HepG2 (cell line): ENCODE measurements around the gene PLEKHG4B. TPM values are rescaled to one million over a fixed set of nuclear protein-coding genes. Genes with fewer than 3 reads are reported as not detected.

ENCODE experiments used
- ATAC-seq: fragments of 200-7000 bp; cut with Tn5 transposase; 3 replicates; pipeline ENCODE4 v1.9.1; 2020; ENCODE audit warnings: mild to moderate bottlenecking, moderate library complexity
- BruUV-seq: library from RNA; stranded (reverse); fragments of 400-500 nt; replicated peaks from 2 replicates; lab custom pipeline; 2021; lab: Mats Ljungman, UMichigan
- CTCF ChIA-PET: fragments of 300-600 bp; formaldehyde crosslinking; extraction: SDS; loops from one replicate; lab custom pipeline; 2021; ENCODE audit warnings: low total read pairs, inconsistent platforms, low intra/inter-chr PET ratio; lab: Yijun Ruan, JAX
- POLR2A ChIA-PET: fragments of 350-600 bp; sonication (Branson Sonifier 250); formaldehyde crosslinking; loops from one replicate; lab custom pipeline; 2020; ENCODE audit warnings: antibody characterized with exemption, inconsistent platforms; lab: Yijun Ruan, JAX
- DNase-seq: peaks from one replicate; pipeline ENCODE4 v3.0.0-alpha.2; 2015; ENCODE audit warnings: low spot score
- FAIRE-seq: peaks from 3 replicates; lab custom pipeline; 2011; peaks lifted over from hg19 to GRCh38; lab: Jason Lieb, UNC
- H2AFZ ChIP-seq: one replicate; pipeline ENCODE4 v1.6.1; 2011; ENCODE audit warnings: low read length, inconsistent platforms
- H3K27ac ChIP-seq: fragments of 300-600 bp; 3 replicates; pipeline ENCODE4 v1.8.0; 2011; ENCODE audit warnings: mixed run types, mild to moderate bottlenecking, mixed read lengths, low read length, inconsistent platforms; ENCODE audit not compliant: insufficient read depth; ENCODE audit errors: extremely low read length
- H3K27me3 ChIP-seq, 2 experiments: fragments of 200-600 bp in 1 of 2; 2 replicates in 1 of 2; 3 replicates in 1 of 2; pipeline versions ENCODE4 v1.6.0 to v1.8.0; 2011; ENCODE audit warnings: low read length in 2 of 2, mild to moderate bottlenecking in 2 of 2, moderate library complexity in 2 of 2, inconsistent platforms in 1 of 2; ENCODE audit not compliant: insufficient read depth in 2 of 2, control insufficient read depth in 1 of 2
- H3K36me3 ChIP-seq, 2 experiments: fragments of 200-600 bp in 1 of 2; replicated peaks in 1 of 2; 2 replicates in 1 of 2; 3 replicates in 1 of 2; pipeline versions ENCODE4 v1.5.1 to v1.8.0; 2011; ENCODE audit warnings: low read length in 2 of 2, inconsistent platforms in 1 of 2; ENCODE audit not compliant: insufficient read depth in 2 of 2, control insufficient read depth in 1 of 2
- H3K4me1 ChIP-seq: 2 replicates; pipeline ENCODE4 v1.5.1; 2012; ENCODE audit warnings: low read length, inconsistent platforms; ENCODE audit not compliant: insufficient read depth
- H3K4me2 ChIP-seq: 2 replicates; pipeline ENCODE4 v1.6.0; 2011; ENCODE audit warnings: low read depth, low read length, inconsistent platforms
- H3K4me3 ChIP-seq, 3 experiments: fragments of 200-600 bp in 1 of 3; sonication (generic), shearing (Covaris generic) in 1 of 3; replicated peaks in 1 of 3; 2 replicates each; pipeline ENCODE4 v1.5.1; 2011 to 2016; ENCODE audit warnings: low read length in 3 of 3, inconsistent platforms in 2 of 3, low read depth in 2 of 3, mild to moderate bottlenecking in 2 of 3, control low read depth in 1 of 3, mixed read lengths in 1 of 3; ENCODE audit not compliant: insufficient read depth in 1 of 3
- H3K79me2 ChIP-seq: one replicate; pipeline ENCODE4 v1.6.1; 2011; ENCODE audit warnings: low read length, inconsistent platforms; ENCODE audit not compliant: insufficient read depth
- H3K9ac ChIP-seq: 2 replicates; pipeline ENCODE4 v1.6.0; 2011; ENCODE audit warnings: mild to moderate bottlenecking, low read depth, low read length, inconsistent platforms; ENCODE audit not compliant: insufficient read depth
- H3K9me3 ChIP-seq: 2 replicates; pipeline ENCODE4 v1.5.1; 2012; ENCODE audit warnings: mild to moderate bottlenecking, low read length
- H4K20me1 ChIP-seq: 2 replicates; pipeline ENCODE4 v1.6.0; 2011; ENCODE audit warnings: inconsistent platforms, mild to moderate bottlenecking, low read length, moderate library complexity; ENCODE audit not compliant: insufficient read depth
- CREBL2 ChIP-seq: sonication (generic); formaldehyde crosslinking; IDR thresholded peaks from 2 replicates; pipeline ENCODE4 v1.8.1; 2023; ENCODE audit warnings: missing genetic modification reagents, mild to moderate bottlenecking, borderline replicate concordance
- E2F2 ChIP-seq: sonication (generic); formaldehyde crosslinking; IDR thresholded peaks from 2 replicates; pipeline ENCODE4 v1.4.0; 2020; ENCODE audit warnings: missing genetic modification reagents, borderline replicate concordance
- MXD3 ChIP-seq: IDR thresholded peaks from 2 replicates; pipeline ENCODE4 v1.6.1; 2016; ENCODE audit warnings: mild to moderate bottlenecking, missing biosample characterization, missing genetic modification reagents
- PCBP1 ChIP-seq: fragments of 200-400 bp; formaldehyde crosslinking; IDR thresholded peaks from 2 replicates; pipeline ENCODE4 v1.6.1; 2017; ENCODE audit warnings: mild to moderate bottlenecking, low read depth, low read length, borderline replicate concordance
- PLRG1 ChIP-seq: fragments of 450-650 bp; conservative IDR thresholded peaks from 2 replicates; pipeline ENCODE4 v1.6.1; 2016
- RCOR2 ChIP-seq: IDR thresholded peaks from 2 replicates; pipeline ENCODE4 v1.6.1; 2016; ENCODE audit warnings: missing biosample characterization, missing genetic modification reagents
- THAP9 ChIP-seq: sonication (generic); formaldehyde crosslinking; IDR thresholded peaks from 2 replicates; pipeline ENCODE4; 2020; ENCODE audit warnings: missing genetic modification reagents, mild to moderate bottlenecking, borderline replicate concordance
- ZNF274 ChIP-seq: sonication (generic); formaldehyde crosslinking; IDR thresholded peaks from 2 replicates; pipeline ENCODE4 v1.5.1; 2020; ENCODE audit warnings: mild to moderate bottlenecking, missing genetic modification reagents
- ZNF749 ChIP-seq: sonication (generic); formaldehyde crosslinking; IDR thresholded peaks from 2 replicates; pipeline ENCODE4 v1.8.0; 2022; ENCODE audit warnings: mild to moderate bottlenecking, missing genetic modification reagents, moderate library complexity, borderline replicate concordance
- ZNF784 ChIP-seq: sonication (generic); formaldehyde crosslinking; IDR thresholded peaks from 2 replicates; pipeline ENCODE4 v1.5.1; 2020; ENCODE audit warnings: missing genetic modification reagents, mild to moderate bottlenecking, borderline replicate concordance
- ZSCAN25 ChIP-seq: sonication (generic); formaldehyde crosslinking; IDR thresholded peaks from 2 replicates; pipeline ENCODE4 v1.8.0; 2022; ENCODE audit warnings: mild to moderate bottlenecking, missing genetic modification reagents
- WGBS: methylation state at CpG from one replicate; pipeline ENCODE4 v1.1.6; 2017; ENCODE audit warnings: low lambda C conversion rate; 5-methylcytosine and 5-hydroxymethylcytosine counted together
- in situ Hi-C: cut with HindIII; loops from 2 replicates; pipeline ENCODE4 v1.10.0; 2017; ENCODE audit warnings: low pct_unique_long_range_greater_than_20kb; ENCODE audit not compliant: extremely low pct_ligation_motif_present
- intact Hi-C: fragments of 100-400 bp; cut with micrococcal nuclease; formaldehyde crosslinking; loops from one replicate; pipeline ENCODE4 v1.10.0; 2022; ENCODE audit not compliant: unreplicated experiment
- polyA plus RNA-seq, 8 experiments: library from polyadenylated mRNA; depleted of rRNA in 3 of 8; stranded (reverse) in 7 of 8; unstranded in 1 of 8; fragments of >200 nt; fragmentation: Illumina TruSeq in 4 of 8; extraction: Trizol in 4 of 8; gene quantifications; 2 replicates each; pipeline versions ENCODE4 v1.2.1 to v1.2.3, GENCODE V29; 2011 to 2016; ENCODE audit warnings: low read depth in 4 of 8, missing spikeins in 1 of 8, mixed read lengths in 1 of 8; ENCODE audit not compliant: insufficient read depth in 1 of 8
- total RNA-seq, 5 experiments: library from RNA; depleted of rRNA; stranded (reverse); fragments of >200 nt; fragmentation: Illumina TruSeq; extraction: Trizol; gene quantifications; 2 replicates each; pipeline ENCODE4 v1.2.3, GENCODE V29; 2016; ENCODE audit warnings: low read depth in 1 of 5
- TF ChIP-seq, protein P1 (sequence below): IDR thresholded peaks from 2 replicates; pipeline ENCODE4 v1.6.1; 2016; ENCODE audit warnings: low read depth, borderline replicate concordance

PLEKHG4B gene
- total and polyA plus RNA-seq, 2 of the 13 experiments (the other 11 are each of a cell fraction or from before 2014, with no cell fraction given): 0.09 TPM; not detected in 1

GRCh38 chr5:79263-79662 is 12.7 kb upstream of the PLEKHG4B start (continued):
- no peak for TF ChIP-seq ZNF749 (CRISPR knock-in tag)

GRCh38 chr5:79821-80220 is 12.1 kb upstream of the PLEKHG4B start:
- H3K4me2 ChIP-seq: no peak overlapping the region
- H3K79me2 ChIP-seq: no peaks in the 10 kb centered on the region
- H3K4me1 ChIP-seq: no peaks in the 10 kb centered on the region
- H3K27ac ChIP-seq: no peak overlapping the region
- TF ChIP-seq PCBP1 (no peak), CREBL2 (CRISPR knock-in tag) (no peak), ZSCAN25 (CRISPR knock-in tag) (no peak), ZNF274 (CRISPR knock-in tag) (no peak), PLRG1 (no peak), RCOR2 (CRISPR knock-in tag) (no peak), MXD3 (CRISPR knock-in tag) (no peak), THAP9 (CRISPR knock-in tag) (no peak), E2F2 (CRISPR knock-in tag) (no peak), ZNF784 (CRISPR knock-in tag) (no peak)
- TF ChIP-seq, protein P1, sequence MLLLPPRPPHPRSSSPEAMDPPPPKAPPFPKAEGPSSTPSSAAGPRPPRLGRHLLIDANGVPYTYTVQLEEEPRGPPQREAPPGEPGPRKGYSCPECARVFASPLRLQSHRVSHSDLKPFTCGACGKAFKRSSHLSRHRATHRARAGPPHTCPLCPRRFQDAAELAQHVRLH (CRISPR knock-in tag): no peak
- CTCF ChIA-PET: no interaction called here
- POLR2A ChIA-PET: no interaction called here
- no peaks in the 10 kb centered on the region for H3K36me3 ChIP-seq
- FAIRE-seq: no peak
- H3K9ac ChIP-seq: no peak overlapping the region
- WGBS: 0% methylated on average over 5 of the region's 5 CpGs
- no peak overlapping the region for H3K4me3 ChIP-seq
- in situ Hi-C loops: no loop called here
- intact Hi-C loops: no loop called here
- no peaks in the 10 kb centered on the region for H4K20me1 ChIP-seq
- no peaks in the 10 kb centered on the region for H3K9me3 ChIP-seq
- H3K27me3 ChIP-seq: peaks cover 4 to 69% of the 10 kb centered on the region in 2 experiments; a peak in 4 of 5 replicates
- no peak for DNase-seq
- BruUV-seq: no TSS peak
- ATAC-seq: no peak
- H2AFZ ChIP-seq: no peak overlapping the region
